H4 (cell line): ENCODE measurements around the gene XCR1. TPM values are rescaled to one million over a fixed set of nuclear protein-coding genes. Genes with fewer than 3 reads are reported as not detected.
A peak's percentile ranks its signal among the peaks of the same experiment; 100 is the strongest.

ENCODE experiments used
- DNase-seq: peaks from one replicate; pipeline ENCODE4 v3.0.0-alpha.2; 2015; ENCODE audit warnings: low spot score
- total RNA-seq: library from RNA; depleted of rRNA; stranded (reverse); fragments of >200 nt; shearing (Covaris generic); gene quantifications from 2 replicates; pipeline ENCODE4 v1.2.3, GENCODE V29; 2014

XCR1 gene
- total RNA-seq, 1 experiment from 2014 or later = not detected

GRCh38 chr3:45984331-45985312 is 42.7 kb downstream of the XCR1 start:
- peak; percentile 51 for DNase-seq

- DNase-seq = no peak
Measured at GRCh38 chr3:45983770-45984169, 43.5 kb downstream of the XCR1 start.

- DNase-seq = no peak
Measured at GRCh38 chr3:45981346-45982074, 45.8 kb downstream of the XCR1 start.

- no peak for DNase-seq
Measured at GRCh38 chr3:45980819-45981218, 46.5 kb downstream of the XCR1 start.

GRCh38 chr3:45980229-45980813 is 47.0 kb downstream of the XCR1 start:
- no peak for DNase-seq

GRCh38 chr3:45979378-45979777 is 47.9 kb downstream of the XCR1 start:
- DNase-seq = no peak

- DNase-seq = no peak
Measured at GRCh38 chr3:45978006-45978761, 49.1 kb downstream of the XCR1 start.

- DNase-seq = no peak
Measured at GRCh38 chr3:45976191-45977091, 50.8 kb downstream of the XCR1 start.

- no peak for DNase-seq
Measured at GRCh38 chr3:45975686-45976085, 51.6 kb downstream of the XCR1 start.

GRCh38 chr3:45974686-45975085 is 52.6 kb downstream of the XCR1 start:
- DNase-seq = no peak

GRCh38 chr3:45972534-45973402 is 54.5 kb downstream of the XCR1 start:
- DNase-seq = peak; percentile 75

GRCh38 chr3:45969953-45970352 is 57.3 kb downstream of the XCR1 start:
- no peak for DNase-seq

GRCh38 chr3:45969116-45969515 is 58.2 kb downstream of the XCR1 start:
- no peak for DNase-seq

- no peak for DNase-seq
Measured at GRCh38 chr3:45968706-45969105, 58.6 kb downstream of the XCR1 start.

GRCh38 chr3:45968149-45968548 is 59.1 kb downstream of the XCR1 start:
- DNase-seq = no peak

GRCh38 chr3:45967724-45968123 is 59.6 kb downstream of the XCR1 start:
- no peak for DNase-seq
